HT-29 (cell line): Measurements from ENCODE around the gene FGD1. TPM values are rescaled to one million over a fixed set of nuclear protein-coding genes. Genes with fewer than 3 reads are reported as not detected.

Source experiments
- DNase-seq: peaks from one replicate; pipeline ENCODE4 v3.0.0-alpha.2; 2015; ENCODE audit warnings: low spot score
- total RNA-seq: library from RNA; depleted of rRNA; stranded (reverse); fragments of >200 nt; shearing (Covaris generic); gene quantifications from 2 replicates; pipeline ENCODE4 v1.2.3, GENCODE V29; 2014; rRNA removed

The FGD1 gene
- total RNA-seq, 1 experiment from 2014 or later, result 0.18 TPM

DNA sequence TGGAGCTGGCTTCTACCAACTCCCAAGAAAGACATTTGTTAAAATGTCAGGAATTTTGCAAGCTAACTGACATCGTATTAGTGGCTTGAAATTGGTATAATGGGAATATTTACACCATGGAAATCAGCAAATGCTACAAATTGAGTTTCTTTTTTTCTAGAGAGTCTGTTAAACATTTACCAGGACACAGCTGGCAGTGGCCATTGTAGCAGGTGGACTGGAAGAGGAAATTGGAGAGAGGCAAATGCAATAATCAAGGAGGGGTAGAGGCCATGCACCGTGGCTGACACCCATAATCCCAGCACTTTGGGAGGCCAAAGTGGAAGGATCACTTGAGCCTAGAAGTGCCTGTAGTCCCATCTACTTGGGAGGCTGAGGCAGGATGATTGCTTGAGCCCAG is 88.8 kb downstream of the FGD1 start:
- DNase-seq, result no peak

DNA sequence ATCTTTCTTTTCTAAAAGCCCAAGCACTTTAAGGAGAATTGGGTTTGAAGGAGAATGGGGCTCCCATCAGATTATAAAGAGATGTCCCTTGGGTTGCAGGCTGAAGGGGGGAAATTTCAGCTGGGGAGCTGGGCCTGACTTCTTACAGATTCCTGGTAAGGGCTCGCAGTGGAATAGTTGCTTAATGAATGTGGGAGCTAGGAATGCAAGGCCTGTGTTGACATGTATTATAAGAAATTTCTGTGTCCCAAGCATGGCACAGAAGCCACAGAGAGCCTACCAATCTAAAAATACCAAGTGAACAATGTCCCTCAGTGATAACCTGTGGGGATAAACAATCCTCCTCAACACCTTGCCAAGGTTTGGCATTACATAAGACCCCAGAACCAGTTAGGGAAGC is 98.9 kb downstream of the FGD1 start:
- no peak for DNase-seq

Other genes with a start within 250 kb of the FGD1 start
- not detected in 2 replicates for gene WNK3, start 138.2 kb downstream of the FGD1 start, total RNA-seq
- 25.4 and 28.7 TPM in 2 replicates for gene TSR2, start 55.8 kb downstream of the FGD1 start, total RNA-seq
- 38.6 and 43.2 TPM in 2 replicates for gene GNL3L, start 34.0 kb upstream of the FGD1 start, total RNA-seq